ENCODE data around the gene EIF2B4. TPM values are rescaled to one million over a fixed set of nuclear protein-coding genes. Genes with fewer than 3 reads are reported as not detected.
A peak's percentile ranks its signal among the peaks of the same experiment; 100 is the strongest.

EIF2B4 gene
- total and polyA plus RNA-seq, 2 of the 8 experiments (the other 6 are each of a cell fraction or from before 2014, with no cell fraction given): 60.0 to 63.2 TPM

DNA sequence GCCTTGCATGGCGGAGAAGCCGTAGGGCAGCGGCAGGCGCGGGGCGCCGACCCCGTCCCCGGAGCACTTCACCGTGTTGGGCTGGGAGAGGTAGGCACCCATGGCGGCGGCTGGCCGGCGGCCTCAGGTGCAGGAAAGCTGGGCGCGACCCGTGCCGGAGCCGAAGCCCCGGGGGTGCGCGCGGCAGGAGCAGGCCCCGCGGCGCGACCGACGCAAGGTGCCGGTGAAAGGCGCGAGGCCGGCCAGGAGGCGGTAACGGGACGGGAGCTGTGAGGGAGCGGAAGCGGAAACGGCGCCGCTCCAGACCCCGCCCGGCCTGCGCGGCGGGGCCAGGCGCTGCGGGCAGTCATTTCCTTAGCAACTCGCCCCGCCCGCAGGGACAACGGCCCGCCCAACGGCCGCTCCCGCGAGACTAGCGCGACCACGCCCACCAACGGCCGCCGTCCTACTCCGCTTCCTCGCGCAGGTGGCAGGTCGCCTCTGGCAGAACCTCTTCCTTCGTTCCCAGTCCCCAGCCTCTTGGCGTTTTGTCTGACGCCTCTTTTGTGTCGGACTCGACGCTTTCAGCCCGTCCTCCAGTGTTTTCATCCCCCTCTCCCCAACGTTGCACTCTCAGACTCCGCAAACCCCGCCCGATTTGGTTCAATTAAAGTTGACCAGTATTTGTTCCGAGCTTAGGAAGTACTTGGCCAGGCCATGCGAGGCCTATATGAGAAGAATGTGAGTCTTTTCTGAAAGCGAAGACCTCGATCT is 39.4 kb upstream of the EIF2B4 start, which contains the start of gene PPM1G (continued):
- TF ChIP-seq NANOG (IDR thresholded peaks at IDR 0.05; ENCODE audit: insufficient read depth, low read depth, low read length, poor library complexity, severe bottlenecking) (peak; percentile 35), TBP (IDR thresholded peaks at IDR 0.05; ENCODE audit: low read depth, low read length) (peak; percentile 77), TAF1 (IDR thresholded peaks at IDR 0.05; ENCODE audit: low read depth, low read length) (peak; percentile 93), BRCA1 (IDR thresholded peaks at IDR 0.05; ENCODE audit: low read depth, low read length) (peak; percentile 85), RFX5 (IDR thresholded peaks at IDR 0.05; ENCODE audit: borderline replicate concordance, low read depth, low read length) (0 out of 2 replicates have a peak, but pooled peaks have one; percentile 9), GABPA (IDR thresholded peaks at IDR 0.05; ENCODE audit: borderline replicate concordance, insufficient read depth, low read length) (peak; percentile 89), EZH2 (IDR thresholded peaks at IDR 0.05; ENCODE audit: low read depth, low read length, severe bottlenecking) (peak; percentile 28), SIRT6 (IDR thresholded peaks at IDR 0.05; ENCODE audit: low read length) (no peak), CHD1 (IDR thresholded peaks at IDR 0.05; ENCODE audit: low read depth, low read length) (no peak), PHF8 (conservative IDR thresholded peaks at IDR 0.05; ENCODE audit: low read depth, low read length) (peak; percentile 94), ASH2L (IDR thresholded peaks at IDR 0.05; ENCODE audit: low read length) (peak; percentile 93), KDM5A (IDR thresholded peaks at IDR 0.05; ENCODE audit: low read length) (no peak), POLR2A (IDR thresholded peaks at IDR 0.05; ENCODE audit: control extremely low read depth in 1 of 2, low read depth in 2 of 2, low read length in 2 of 2) (peak; percentile 87 to 92), SP1 (IDR thresholded peaks at IDR 0.05; ENCODE audit: low read depth, low read length) (peak; percentile 64; the same call in 1 of the 2 replicates), E2F6 (IDR thresholded peaks at IDR 0.05) (peak; percentile 87; the same call in 1 of the 2 replicates), RXRA (IDR thresholded peaks at IDR 0.05; ENCODE audit: insufficient read depth, low read depth, low read length) (no peak)
- TF ChIP-seq, protein P1, sequence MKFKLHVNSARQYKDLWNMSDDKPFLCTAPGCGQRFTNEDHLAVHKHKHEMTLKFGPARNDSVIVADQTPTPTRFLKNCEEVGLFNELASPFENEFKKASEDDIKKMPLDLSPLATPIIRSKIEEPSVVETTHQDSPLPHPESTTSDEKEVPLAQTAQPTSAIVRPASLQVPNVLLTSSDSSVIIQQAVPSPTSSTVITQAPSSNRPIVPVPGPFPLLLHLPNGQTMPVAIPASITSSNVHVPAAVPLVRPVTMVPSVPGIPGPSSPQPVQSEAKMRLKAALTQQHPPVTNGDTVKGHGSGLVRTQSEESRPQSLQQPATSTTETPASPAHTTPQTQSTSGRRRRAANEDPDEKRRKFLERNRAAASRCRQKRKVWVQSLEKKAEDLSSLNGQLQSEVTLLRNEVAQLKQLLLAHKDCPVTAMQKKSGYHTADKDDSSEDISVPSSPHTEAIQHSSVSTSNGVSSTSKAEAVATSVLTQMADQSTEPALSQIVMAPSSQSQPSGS (IDR thresholded peaks at IDR 0.05; ENCODE audit: low read length): peak; percentile 73; the same call in 1 of the 2 replicates
- TF ChIP-seq, protein P2, sequence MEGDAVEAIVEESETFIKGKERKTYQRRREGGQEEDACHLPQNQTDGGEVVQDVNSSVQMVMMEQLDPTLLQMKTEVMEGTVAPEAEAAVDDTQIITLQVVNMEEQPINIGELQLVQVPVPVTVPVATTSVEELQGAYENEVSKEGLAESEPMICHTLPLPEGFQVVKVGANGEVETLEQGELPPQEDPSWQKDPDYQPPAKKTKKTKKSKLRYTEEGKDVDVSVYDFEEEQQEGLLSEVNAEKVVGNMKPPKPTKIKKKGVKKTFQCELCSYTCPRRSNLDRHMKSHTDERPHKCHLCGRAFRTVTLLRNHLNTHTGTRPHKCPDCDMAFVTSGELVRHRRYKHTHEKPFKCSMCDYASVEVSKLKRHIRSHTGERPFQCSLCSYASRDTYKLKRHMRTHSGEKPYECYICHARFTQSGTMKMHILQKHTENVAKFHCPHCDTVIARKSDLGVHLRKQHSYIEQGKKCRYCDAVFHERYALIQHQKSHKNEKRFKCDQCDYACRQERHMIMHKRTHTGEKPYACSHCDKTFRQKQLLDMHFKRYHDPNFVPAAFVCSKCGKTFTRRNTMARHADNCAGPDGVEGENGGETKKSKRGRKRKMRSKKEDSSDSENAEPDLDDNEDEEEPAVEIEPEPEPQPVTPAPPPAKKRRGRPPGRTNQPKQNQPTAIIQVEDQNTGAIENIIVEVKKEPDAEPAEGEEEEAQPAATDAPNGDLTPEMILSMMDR (IDR thresholded peaks at IDR 0.05; ENCODE audit: control extremely low read depth in 1 of 3, insufficient read depth in 1 of 3, low read depth in 1 of 3, low read length in 3 of 3): no peak
- TF ChIP-seq, protein P3, sequence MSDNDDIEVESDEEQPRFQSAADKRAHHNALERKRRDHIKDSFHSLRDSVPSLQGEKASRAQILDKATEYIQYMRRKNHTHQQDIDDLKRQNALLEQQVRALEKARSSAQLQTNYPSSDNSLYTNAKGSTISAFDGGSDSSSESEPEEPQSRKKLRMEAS (IDR thresholded peaks at IDR 0.05): peak; percentile 89
